SK-N-DZ (cell line): Measurements from ENCODE around the gene GDNF.
"Not testable (repeated sequence)": the region's sequence is repeated elsewhere in the genome, so short reads cannot be mapped to it uniquely, and the experiment has no call there.

Source experiments
- DNase-seq: peaks from one replicate; pipeline ENCODE4 v3.0.0-alpha.2; 2015; ENCODE audit warnings: low spot score

GDNF gene

GRCh38 chr5:37816883-37817282, 23.0 kb downstream of the GDNF start:
- no peak for DNase-seq

GRCh38 chr5:37816331-37816730, 23.5 kb downstream of the GDNF start:
- no peak for DNase-seq

- no peak for DNase-seq
These were observed 23.9 kb downstream of the GDNF start for GRCh38 chr5:37815913-37816312.

- no peak for DNase-seq
These were observed 25.1 kb downstream of the GDNF start for GRCh38 chr5:37814699-37815098.

- DNase-seq, result no peak
These were observed 27.5 kb downstream of the GDNF start for GRCh38 chr5:37812365-37812764.

GRCh38 chr5:37811866-37812265, 28.0 kb downstream of the GDNF start:
- no peak for DNase-seq

- no peak for DNase-seq
These were observed 29.5 kb downstream of the GDNF start for GRCh38 chr5:37810311-37810710.

- DNase-seq, result no peak
These were observed 30.9 kb downstream of the GDNF start for GRCh38 chr5:37808945-37809344.

- DNase-seq, result no peak
These were observed 32.1 kb downstream of the GDNF start for GRCh38 chr5:37807621-37808301.

GRCh38 chr5:37807015-37807414, 32.8 kb downstream of the GDNF start:
- DNase-seq, result no peak

- no peak for DNase-seq
These were observed 33.4 kb downstream of the GDNF start for GRCh38 chr5:37806476-37806875.

GRCh38 chr5:37806016-37806415, 33.8 kb downstream of the GDNF start:
- DNase-seq, result no peak

- no peak for DNase-seq
These were observed 35.4 kb downstream of the GDNF start for GRCh38 chr5:37804401-37804800.

- no peak for DNase-seq
These were observed 36.4 kb downstream of the GDNF start for GRCh38 chr5:37803487-37803886.

- DNase-seq, result no peak
These were observed 38.3 kb downstream of the GDNF start for GRCh38 chr5:37801521-37801920.

GRCh38 chr5:37799865-37800421, 39.9 kb downstream of the GDNF start:
- no peak for DNase-seq

GRCh38 chr5:37796435-37796834, 43.4 kb downstream of the GDNF start:
- DNase-seq, result not testable (repeated sequence)

GRCh38 chr5:37795292-37795691, 44.5 kb downstream of the GDNF start:
- not testable (repeated sequence) for DNase-seq

GRCh38 chr5:37792975-37793631, 46.7 kb downstream of the GDNF start:
- DNase-seq, result no peak

GRCh38 chr5:37791321-37791720, 48.5 kb downstream of the GDNF start:
- no peak for DNase-seq

GRCh38 chr5:37789991-37790390, 49.9 kb downstream of the GDNF start:
- no peak for DNase-seq

- DNase-seq, result no peak
These were observed 52.1 kb downstream of the GDNF start for GRCh38 chr5:37787742-37788141.

GRCh38 chr5:37786862-37787519, 52.9 kb downstream of the GDNF start:
- no peak for DNase-seq
